GM12875 (cell line): Measurements from ENCODE around the gene CDC16.

ENCODE experiments used
- H3K4me3 ChIP-seq: one replicate; pipeline ENCODE4 v1.5.1; 2011; ENCODE audit warnings: low read depth, low read length, control low read depth
- TF ChIP-seq, protein P1 (sequence below): IDR thresholded peaks from 2 replicates; pipeline ENCODE4 v1.5.1; 2011; ENCODE audit warnings: low read depth, mild to moderate bottlenecking, control low read depth, inconsistent platforms, low read length, moderate library complexity, borderline replicate concordance; ENCODE audit not compliant: insufficient read depth

Gene CDC16

DNA sequence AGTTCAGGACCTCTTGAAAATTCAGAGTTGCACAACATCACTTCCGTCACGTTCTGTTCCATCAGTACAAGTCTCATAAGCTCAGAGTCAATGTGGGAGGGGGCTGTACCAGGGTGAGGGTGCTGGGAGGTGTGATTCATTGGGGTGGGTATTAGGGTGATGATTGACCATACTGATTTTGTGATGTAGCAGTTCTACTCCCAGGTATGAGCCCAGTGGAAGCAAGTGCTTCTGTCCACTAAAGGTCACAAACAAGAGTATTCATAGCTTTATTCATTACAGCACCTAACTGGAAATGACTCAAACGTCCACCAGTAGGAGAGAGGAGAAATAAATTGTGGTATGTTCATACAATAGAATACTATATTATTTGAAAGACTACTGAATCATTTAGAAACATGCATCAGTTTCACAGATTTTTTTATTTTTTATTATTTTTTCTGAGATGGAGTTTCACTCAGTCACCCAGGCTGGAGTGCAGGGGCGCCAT, 34.6 kb downstream of the CDC16 start:
- TF ChIP-seq, protein P1, sequence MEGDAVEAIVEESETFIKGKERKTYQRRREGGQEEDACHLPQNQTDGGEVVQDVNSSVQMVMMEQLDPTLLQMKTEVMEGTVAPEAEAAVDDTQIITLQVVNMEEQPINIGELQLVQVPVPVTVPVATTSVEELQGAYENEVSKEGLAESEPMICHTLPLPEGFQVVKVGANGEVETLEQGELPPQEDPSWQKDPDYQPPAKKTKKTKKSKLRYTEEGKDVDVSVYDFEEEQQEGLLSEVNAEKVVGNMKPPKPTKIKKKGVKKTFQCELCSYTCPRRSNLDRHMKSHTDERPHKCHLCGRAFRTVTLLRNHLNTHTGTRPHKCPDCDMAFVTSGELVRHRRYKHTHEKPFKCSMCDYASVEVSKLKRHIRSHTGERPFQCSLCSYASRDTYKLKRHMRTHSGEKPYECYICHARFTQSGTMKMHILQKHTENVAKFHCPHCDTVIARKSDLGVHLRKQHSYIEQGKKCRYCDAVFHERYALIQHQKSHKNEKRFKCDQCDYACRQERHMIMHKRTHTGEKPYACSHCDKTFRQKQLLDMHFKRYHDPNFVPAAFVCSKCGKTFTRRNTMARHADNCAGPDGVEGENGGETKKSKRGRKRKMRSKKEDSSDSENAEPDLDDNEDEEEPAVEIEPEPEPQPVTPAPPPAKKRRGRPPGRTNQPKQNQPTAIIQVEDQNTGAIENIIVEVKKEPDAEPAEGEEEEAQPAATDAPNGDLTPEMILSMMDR: no peak
- H3K4me3 ChIP-seq: no peak overlapping the region

DNA sequence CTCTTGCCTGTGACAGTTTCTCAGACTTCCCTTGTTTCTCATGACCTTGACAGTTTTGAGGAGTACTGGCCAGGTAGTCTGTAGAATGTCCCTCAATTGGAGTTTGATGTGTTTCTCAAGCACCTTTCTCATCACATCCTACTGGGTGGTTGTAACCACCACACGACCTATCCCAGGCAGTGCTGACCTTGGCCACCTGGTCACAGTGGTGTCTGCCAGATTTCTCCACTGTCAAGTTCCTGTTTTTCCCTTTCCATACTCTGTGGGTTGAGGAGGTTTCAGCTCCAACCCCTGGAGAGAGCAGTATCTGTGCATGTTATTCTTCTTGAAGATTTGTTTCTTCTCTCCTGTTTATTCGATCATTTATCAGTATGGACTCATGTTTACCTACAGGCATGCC, 38.3 kb downstream of the CDC16 start:
- no peak overlapping the region for H3K4me3 ChIP-seq
- TF ChIP-seq, protein P1: no peak

DNA sequence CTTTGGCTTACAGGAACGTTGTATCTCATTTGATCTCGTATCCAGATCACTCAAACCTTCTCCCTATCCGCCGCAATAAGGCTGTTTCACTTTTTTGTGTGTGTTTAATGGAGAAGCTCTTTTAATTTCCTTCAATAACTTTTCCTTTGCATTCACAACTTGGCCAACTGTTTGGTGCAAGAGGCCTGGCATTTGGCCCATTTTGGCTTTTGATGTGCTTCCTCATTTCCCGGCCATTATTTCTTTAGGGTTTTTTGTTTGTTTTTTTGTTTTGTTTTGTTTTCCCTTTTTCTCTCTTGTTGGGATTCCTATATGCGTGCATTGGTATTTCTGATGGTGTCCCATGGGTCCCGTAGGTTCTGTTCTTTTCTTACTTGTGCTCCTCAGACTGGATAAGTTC, 40.6 kb downstream of the CDC16 start:
- TF ChIP-seq, protein P1: no peak
- no peak overlapping the region for H3K4me3 ChIP-seq

DNA sequence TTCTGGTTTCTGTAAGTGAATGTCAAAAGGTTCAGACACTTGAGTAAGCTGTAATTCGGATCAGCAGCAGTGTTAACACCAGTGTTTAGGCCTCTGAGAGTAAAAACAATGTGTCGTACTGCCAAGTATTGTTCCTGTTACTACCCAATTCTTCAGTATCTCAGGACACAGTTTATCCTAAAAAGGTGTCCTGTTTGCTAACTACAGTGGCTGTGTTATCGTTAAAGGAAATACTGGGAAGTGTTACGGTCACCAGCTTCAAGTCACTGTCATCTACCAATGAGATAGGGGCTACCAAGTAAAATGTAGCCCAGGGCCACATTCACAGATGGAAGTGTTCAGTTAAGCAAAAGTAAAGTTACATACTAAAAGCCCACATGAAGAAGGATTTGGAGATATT, 44.4 kb downstream of the CDC16 start:
- TF ChIP-seq, protein P1: no peak

DNA sequence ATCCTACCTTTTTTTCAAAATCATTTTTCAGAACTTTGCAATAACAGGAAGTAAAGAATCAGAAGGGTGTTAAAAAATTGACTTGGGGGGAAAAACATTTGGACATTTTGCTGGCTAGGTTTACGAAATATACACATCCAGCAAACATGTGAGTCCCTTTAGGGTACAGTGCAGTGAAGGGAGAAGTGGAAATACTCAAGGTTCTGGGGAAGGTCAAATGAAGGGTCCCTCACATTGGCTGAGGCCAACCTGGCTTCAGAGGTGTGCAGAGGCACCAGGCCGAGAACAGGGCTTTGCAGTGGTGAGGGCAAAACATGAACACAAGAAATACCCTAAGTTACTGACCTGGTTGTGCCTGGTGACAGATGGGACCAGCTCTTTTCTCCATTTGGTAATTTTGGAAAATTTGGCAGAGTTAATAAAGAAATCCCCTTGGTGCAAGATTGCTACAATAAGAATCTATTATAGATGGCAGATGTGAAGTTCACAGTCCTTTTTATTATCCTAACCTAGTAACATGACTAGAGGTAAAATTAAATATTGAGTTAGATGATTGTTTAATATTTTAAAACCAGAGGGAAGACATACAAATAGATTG, 45.2 kb downstream of the CDC16 start:
- no peak overlapping the region for H3K4me3 ChIP-seq
- TF ChIP-seq, protein P1: no peak

More for the DNA sequence above, 44.4 kb downstream of the CDC16 start:
- H3K4me3 ChIP-seq: no peak overlapping the region

DNA sequence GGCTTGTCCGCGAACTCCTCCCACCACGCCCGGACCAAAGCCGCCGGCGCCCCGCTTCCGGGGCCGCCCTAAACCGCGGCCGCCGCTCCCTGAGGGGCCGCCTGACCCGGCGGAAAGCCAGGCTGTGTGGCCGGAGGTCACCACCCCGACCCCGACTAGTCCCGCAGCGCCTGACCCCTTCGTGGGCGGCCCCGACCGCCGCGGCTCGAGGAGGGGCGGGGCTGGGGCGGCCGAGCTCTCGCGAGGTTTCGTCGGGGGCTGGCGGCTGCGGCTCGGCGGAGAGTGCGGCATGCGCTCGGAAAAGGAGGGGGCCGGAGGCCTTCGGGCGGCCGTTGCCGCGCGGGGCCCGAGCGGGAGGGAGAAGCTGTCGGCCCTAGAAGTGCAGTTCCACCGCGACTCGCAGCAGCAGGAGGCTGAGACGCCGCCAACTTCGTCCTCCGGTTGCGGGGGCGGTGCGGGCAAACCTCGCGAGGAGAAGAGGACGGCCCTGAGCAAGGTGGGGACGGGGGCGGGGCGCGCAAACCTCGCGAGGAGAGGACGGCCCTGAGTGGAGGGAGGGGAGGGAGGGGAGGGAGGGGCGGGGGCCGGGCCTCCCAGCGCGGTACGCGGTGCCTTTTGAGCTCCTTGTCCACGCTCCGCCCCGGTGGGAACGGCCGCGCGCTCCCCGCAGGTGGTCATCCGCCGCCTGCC, 46.8 kb downstream of the CDC16 start, which contains the start of gene UPF3A:
Gene UPF3A, plus strand, starts transcription at position 251 of the 690 bp plus-strand sequence. Its CDS starts 39 bp downstream, at position 290.
- TF ChIP-seq, protein P1: no peak
- peak within 1 kb of the TSS; percentile 74 for H3K4me3 ChIP-seq

DNA sequence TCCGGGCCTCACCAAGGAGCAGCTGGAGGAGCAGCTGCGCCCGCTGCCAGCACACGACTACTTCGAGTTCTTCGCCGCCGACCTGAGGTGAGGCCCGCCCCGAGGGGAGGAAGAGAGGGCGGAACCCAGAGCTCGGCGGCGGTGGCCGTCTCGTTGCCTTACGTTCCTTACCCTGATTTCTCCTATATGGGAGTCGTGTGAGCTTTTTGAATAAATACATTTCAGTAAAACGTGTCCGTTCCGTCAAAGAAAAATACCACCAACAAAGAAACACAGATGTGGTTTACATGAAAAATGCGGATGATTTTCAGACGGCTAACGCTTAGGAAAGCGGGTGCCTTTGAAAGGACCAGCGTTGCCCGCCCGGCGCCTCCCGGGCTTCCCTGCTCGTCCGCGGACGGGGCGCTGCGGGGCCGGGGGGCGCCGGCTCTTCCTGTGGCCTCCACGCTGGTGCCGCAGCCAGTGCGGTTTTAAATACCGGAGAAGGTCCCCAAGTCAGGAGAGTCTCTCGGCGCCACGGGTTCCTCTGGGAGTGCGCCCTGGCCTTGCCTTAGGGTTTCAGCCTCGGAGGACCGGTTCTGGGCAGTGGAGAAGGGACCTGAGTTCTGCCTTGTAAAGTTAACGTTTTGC, 47.5 kb downstream of the CDC16 start:
- TF ChIP-seq, protein P1: no peak
- peak overlapping the region; percentile 74 for H3K4me3 ChIP-seq
